ENCODE results near the gene LILRA1.

DNA sequence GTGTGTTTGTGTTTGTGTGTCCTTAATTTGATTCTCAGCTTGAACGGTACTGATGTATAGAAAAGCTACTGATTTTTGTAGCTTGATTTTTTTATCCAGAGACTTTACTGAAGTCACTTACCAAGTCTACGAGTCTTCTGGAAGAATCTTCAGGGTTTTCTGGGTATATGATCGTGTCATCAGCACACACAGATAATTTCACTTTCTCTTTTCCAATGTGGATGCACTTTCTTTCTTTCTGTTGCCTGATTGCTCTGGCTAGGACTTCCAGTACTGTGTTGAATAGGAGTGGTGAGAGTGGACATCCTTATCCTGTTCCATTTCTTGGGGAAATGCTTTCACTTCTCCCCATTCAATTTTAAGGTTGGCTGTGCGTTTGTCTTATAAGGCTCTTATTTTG is 29.0 kb downstream of the LILRA1 start:
- TF ChIP-seq, protein P1, sequence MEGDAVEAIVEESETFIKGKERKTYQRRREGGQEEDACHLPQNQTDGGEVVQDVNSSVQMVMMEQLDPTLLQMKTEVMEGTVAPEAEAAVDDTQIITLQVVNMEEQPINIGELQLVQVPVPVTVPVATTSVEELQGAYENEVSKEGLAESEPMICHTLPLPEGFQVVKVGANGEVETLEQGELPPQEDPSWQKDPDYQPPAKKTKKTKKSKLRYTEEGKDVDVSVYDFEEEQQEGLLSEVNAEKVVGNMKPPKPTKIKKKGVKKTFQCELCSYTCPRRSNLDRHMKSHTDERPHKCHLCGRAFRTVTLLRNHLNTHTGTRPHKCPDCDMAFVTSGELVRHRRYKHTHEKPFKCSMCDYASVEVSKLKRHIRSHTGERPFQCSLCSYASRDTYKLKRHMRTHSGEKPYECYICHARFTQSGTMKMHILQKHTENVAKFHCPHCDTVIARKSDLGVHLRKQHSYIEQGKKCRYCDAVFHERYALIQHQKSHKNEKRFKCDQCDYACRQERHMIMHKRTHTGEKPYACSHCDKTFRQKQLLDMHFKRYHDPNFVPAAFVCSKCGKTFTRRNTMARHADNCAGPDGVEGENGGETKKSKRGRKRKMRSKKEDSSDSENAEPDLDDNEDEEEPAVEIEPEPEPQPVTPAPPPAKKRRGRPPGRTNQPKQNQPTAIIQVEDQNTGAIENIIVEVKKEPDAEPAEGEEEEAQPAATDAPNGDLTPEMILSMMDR (IDR thresholded peaks at IDR 0.05): no peak
- TF ChIP-seq POLR2A (IDR thresholded peaks at IDR 0.05): no peak
